A673 (cell line): ENCODE data around the gene TMEM229B. TPM values are rescaled to one million over a fixed set of nuclear protein-coding genes. Genes with fewer than 3 reads are reported as not detected.

Source experiments
- Bru-seq: library from RNA; stranded (reverse); fragments of 400-500 nt; gene quantifications from one replicate; lab custom pipeline; 2021; lab: Mats Ljungman, UMichigan
- BruChase-seq, 2 experiments: library from RNA; stranded (reverse); fragments of 400-500 nt; gene quantifications; one replicate each; lab custom pipeline; 2021; lab: Mats Ljungman, UMichigan
- BruUV-seq: library from RNA; stranded (reverse); fragments of 400-500 nt; replicated peaks from 2 replicates; lab custom pipeline; 2021; lab: Mats Ljungman, UMichigan
- CTCF ChIA-PET: fragments of 300-600 bp; sonication (Branson Sonifier 250); formaldehyde crosslinking; loops from one replicate; lab custom pipeline; 2022; ENCODE audit warnings: antibody characterized with exemption; lab: Charles Lee
- POLR2A ChIA-PET: fragments of 300-600 bp; sonication (Branson Sonifier 250); formaldehyde crosslinking; loops from one replicate; lab custom pipeline; 2022; ENCODE audit warnings: antibody characterized with exemption; ENCODE audit not compliant: low non-redundant PET; lab: Charles Lee
- DNase-seq: peaks from one replicate; pipeline ENCODE4 v3.0.0-alpha.2; 2015; ENCODE audit warnings: low spot score
- H3K27ac ChIP-seq: fragments of 200-600 bp; sonication (generic); 2 replicates; pipeline ENCODE4 v1.5.1; 2016; ENCODE audit warnings: mixed run types, low read depth, mild to moderate bottlenecking, mixed read lengths, antibody characterized with exemption, low read length; ENCODE audit not compliant: poor library complexity, severe bottlenecking
- H3K27me3 ChIP-seq: fragments of 200-600 bp; sonication (generic); replicated peaks from 2 replicates; pipeline ENCODE4 v1.6.1; 2017; ENCODE audit warnings: mixed run types, low read depth, mild to moderate bottlenecking, mixed read lengths, antibody characterized with exemption, low read length; ENCODE audit not compliant: insufficient read depth, poor library complexity
- H3K36me3 ChIP-seq: fragments of 200-600 bp; sonication (generic); 2 replicates; pipeline ENCODE4 v1.6.1; 2016; ENCODE audit warnings: mixed run types, mild to moderate bottlenecking, mixed read lengths, antibody characterized with exemption, low read length; ENCODE audit not compliant: insufficient read depth, poor library complexity, severe bottlenecking
- H3K4me1 ChIP-seq: fragments of 200-600 bp; sonication (generic); 2 replicates; pipeline ENCODE4 v1.6.1; 2017; ENCODE audit warnings: mixed run types, mild to moderate bottlenecking, mixed read lengths, antibody characterized with exemption, low read length; ENCODE audit not compliant: insufficient read depth, poor library complexity, severe bottlenecking
- H3K4me3 ChIP-seq: fragments of 200-600 bp; sonication (generic); 2 replicates; pipeline ENCODE4 v1.5.1; 2016; ENCODE audit warnings: low read depth, mixed run types, mild to moderate bottlenecking, mixed read lengths, low read length; ENCODE audit not compliant: poor library complexity, severe bottlenecking
- H3K9me3 ChIP-seq: fragments of 200-600 bp; sonication (generic); 2 replicates; pipeline ENCODE4 v1.6.1; 2016; ENCODE audit warnings: mixed run types, low read depth, mild to moderate bottlenecking, mixed read lengths, antibody characterized with exemption, low read length; ENCODE audit not compliant: poor library complexity, severe bottlenecking
- CTCF ChIP-seq: fragments of 300-800, 200-600 bp; sonication (generic); conservative IDR thresholded peaks from 2 replicates; pipeline ENCODE4 v1.5.1; 2017; ENCODE audit warnings: low read depth, mild to moderate bottlenecking, antibody characterized with exemption, low read length, moderate library complexity, mixed read lengths
- EZH2 ChIP-seq: fragments of 200-600 bp; sonication (generic); IDR thresholded peaks from 2 replicates; pipeline ENCODE4 v1.6.1; 2017; ENCODE audit warnings: borderline replicate concordance, low read depth, mild to moderate bottlenecking, mixed read lengths, antibody characterized with exemption, low read length; ENCODE audit not compliant: poor library complexity, severe bottlenecking
- intact Hi-C: fragments of 100-400 bp; cut with micrococcal nuclease; formaldehyde crosslinking; loops from one replicate; pipeline ENCODE4 v1.10.0; 2022; ENCODE audit not compliant: unreplicated experiment
- long read RNA-seq: library from polyadenylated mRNA; stranded (forward); transcript quantifications from one replicate; pipeline ENCODE4 v2.0.0, GENCODE V29; 2022
- total RNA-seq: library from RNA; stranded (reverse); gene quantifications from 2 replicates; pipeline ENCODE4 v1.2.3, GENCODE V29; 2021

Gene TMEM229B
- total RNA-seq (0.28 TPM in 1 of 2 replicates, not detected in the other), Bru-seq, nascent RNA (percentile 10 among the genes with signal in this experiment), BruChase-seq, experiment 1, labeled RNA remaining after a 2-hour chase (percentile 7 among the genes with signal in this experiment), BruChase-seq, experiment 2, labeled RNA remaining after a 6-hour chase (percentile 5 among the genes with signal in this experiment)
- long read RNA-seq, partial matches to known transcripts: 0 of 1 reads
- long read RNA-seq, other reads (novel, unspliced or antisense): 1 of 1 reads

DNA sequence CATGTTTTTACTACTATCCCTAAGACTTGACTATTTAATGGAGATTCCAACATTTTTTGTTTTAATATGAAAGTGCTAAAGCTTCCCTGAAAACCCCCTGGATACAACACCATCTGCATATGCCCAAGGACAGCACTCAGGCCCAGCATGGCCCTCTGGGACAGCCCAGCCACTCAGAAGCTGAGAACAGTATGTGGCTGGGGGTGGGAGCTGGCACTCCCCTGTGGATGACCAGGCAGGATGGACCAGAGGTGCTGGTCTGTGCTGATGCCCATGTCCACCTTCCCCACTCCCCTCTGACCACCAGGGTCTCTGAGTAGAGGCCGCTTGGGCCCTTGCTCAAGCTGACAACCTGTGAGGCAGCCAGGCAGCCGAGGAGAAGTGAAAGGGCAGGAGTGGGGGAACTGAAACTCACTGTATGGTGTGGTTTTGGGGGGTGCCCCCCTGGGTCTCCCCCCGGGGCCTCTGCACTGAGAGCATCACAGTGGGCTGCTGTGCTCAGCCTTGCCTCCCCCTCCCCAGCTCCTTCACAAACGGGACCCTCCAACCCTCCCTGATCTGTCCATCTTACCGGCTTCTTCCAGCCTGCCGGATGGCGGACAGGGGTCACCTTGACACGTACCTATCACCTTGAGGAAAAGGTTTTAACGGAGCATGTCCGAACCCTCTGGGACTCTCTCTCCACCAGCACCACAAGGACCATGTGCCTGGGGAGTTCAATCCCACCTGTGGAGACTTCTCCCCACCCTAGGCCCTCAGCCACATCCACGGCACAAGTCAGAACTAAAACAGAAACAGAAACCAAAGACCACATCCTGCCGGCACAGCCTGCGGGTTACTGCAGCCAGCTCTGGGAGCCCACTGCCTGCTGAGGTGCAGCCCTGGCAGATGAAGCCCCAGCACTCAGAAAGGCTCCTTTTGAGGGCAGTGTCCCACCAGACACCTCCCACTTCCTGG, at the start of gene TMEM229B:
TMEM229B (minus strand) TSS at position 785 of the 957 bp plus-strand sequence. CDS start 14,798 bp downstream, outside the sequence.
- Histone ChIP-seq H3K27ac (no peak within 1 kb of the TSS), H3K4me1 (no peaks in the 10 kb centered on the region), H3K36me3 (no peaks in the 10 kb centered on the region), H3K9me3 (peaks cover 2% of the 10 kb centered on the region), H3K27me3 (no peaks in the 10 kb centered on the region), H3K4me3 (no peak within 1 kb of the TSS)
- intact Hi-C loops: no loop called here
- CTCF ChIA-PET: no interaction called here
- no peak for DNase-seq
- POLR2A ChIA-PET: no interaction called here
- BruUV-seq: no TSS peak
- TF ChIP-seq CTCF: no peak
- TF ChIP-seq EZH2: no peak

- POLR2A ChIA-PET: no interaction called here
- no peaks in the 10 kb centered on the region for H3K4me1 ChIP-seq
- intact Hi-C loops: no loop called here
- TF ChIP-seq EZH2 (no peak), CTCF (no peak)
- H3K27me3 ChIP-seq: no peaks in the 10 kb centered on the region
- no peaks in the 10 kb centered on the region for H3K36me3 ChIP-seq
- H3K4me3 ChIP-seq: no peak overlapping the region
- no peaks in the 10 kb centered on the region for H3K9me3 ChIP-seq
- CTCF ChIA-PET: no interaction called here
- BruUV-seq: no TSS peak
- H3K27ac ChIP-seq: no peak overlapping the region
- DNase-seq: no peak
Measured at GRCh38 chr14:67537736-67538135, 49.2 kb upstream of the TMEM229B start.

DNA sequence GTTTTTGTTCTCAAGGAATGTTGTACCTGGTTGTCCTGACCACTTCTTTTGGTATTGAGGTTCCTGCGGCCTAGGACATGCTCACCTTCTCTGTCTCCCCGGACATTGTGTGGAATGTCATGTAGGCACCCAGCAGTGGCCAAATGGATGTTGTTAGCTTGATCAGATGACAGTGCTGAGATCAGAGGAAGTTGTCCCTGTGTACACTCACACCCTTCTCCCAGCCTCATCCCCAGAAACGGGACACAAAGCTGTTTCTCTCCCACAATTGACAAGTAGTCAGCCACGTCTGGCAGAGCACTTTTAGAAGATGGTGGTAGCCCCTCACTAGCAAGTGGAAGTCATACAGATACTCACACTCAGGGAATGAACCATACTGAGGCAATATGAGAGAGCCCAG, 47.6 kb upstream of the TMEM229B start:
- no peaks in the 10 kb centered on the region for H3K36me3 ChIP-seq
- no peak overlapping the region for H3K27ac ChIP-seq
- POLR2A ChIA-PET: no interaction called here
- H3K9me3 ChIP-seq: no peaks in the 10 kb centered on the region
- intact Hi-C loops: no loop called here
- CTCF ChIA-PET: no interaction called here
- DNase-seq: no peak
- no peaks in the 10 kb centered on the region for H3K4me1 ChIP-seq
- TF ChIP-seq CTCF: no peak
- no peak for TF ChIP-seq EZH2
- H3K27me3 ChIP-seq: no peaks in the 10 kb centered on the region
- no TSS peak for BruUV-seq
- H3K4me3 ChIP-seq: no peak overlapping the region
